Measurements from ENCODE around the gene CSNK2A2. TPM values are rescaled to one million over a fixed set of nuclear protein-coding genes. Genes with fewer than 3 reads are reported as not detected.

Gene CSNK2A2
- total and polyA plus RNA-seq, 2 experiments from 2014 or later, result 23.4 to 58.0 TPM

DNA sequence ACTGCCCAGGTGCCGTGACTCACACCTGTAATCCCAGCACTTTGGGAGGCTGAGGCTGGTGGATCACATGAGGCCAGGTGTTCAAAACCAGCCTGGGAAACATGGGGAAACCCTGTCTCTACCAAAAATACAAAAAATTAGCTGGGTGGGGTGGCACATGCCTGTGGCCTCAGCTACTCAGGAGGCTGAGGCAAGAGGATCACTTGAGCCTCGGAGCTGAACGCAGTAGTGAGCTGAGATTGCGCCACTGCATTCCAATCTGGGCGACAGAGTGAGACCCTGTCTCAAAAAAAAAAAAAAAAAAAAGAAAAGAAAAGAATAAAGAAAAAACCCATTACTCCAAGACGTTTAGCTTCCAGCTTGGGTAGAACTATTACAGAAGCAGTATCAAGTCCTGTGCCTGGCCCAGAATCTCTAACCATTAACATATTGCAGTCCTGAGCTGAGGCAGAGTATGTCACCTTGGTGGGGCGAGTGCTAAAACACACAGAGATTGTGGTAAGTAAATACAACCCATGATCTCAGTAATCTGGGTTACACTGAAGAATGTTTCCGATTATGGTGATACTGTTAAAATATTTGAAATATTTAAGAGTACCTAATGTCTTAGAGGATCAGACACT, 45.5 kb downstream of the CSNK2A2 start:
- H3K4me3 ChIP-seq, result no peak overlapping the region
- H3K27ac ChIP-seq, result no peak overlapping the region
- DNase-seq (ENCODE audit: low spot score), result no peak
- H3K4me2 ChIP-seq, result no peak overlapping the region
- no peaks in the 10 kb centered on the region for H3K36me3 ChIP-seq (replicated peaks; ENCODE audit: insufficient read depth, low read depth)
- H3K9me3 ChIP-seq (ENCODE audit: low read depth), result no peaks in the 10 kb centered on the region
- H3K79me2 ChIP-seq, result no peaks in the 10 kb centered on the region
- no peaks in the 10 kb centered on the region for H4K20me1 ChIP-seq (ENCODE audit: insufficient read depth, poor library complexity, severe bottlenecking)
- H3K4me1 ChIP-seq (ENCODE audit: insufficient read depth), result no peaks in the 10 kb centered on the region
- no peaks in the 10 kb centered on the region for H3K27me3 ChIP-seq
- no peak for TF ChIP-seq EZH2phosphoT487 (IDR thresholded peaks at IDR 0.05; ENCODE audit: low read depth, severe bottlenecking, unreplicated experiment)
- no peak for TF ChIP-seq EZH2 (IDR thresholded peaks at IDR 0.05; ENCODE audit: borderline replicate concordance)
- TF ChIP-seq CTCF (IDR thresholded peaks at IDR 0.05; ENCODE audit: poor library complexity), result no peak
- WGBS (ENCODE audit: low lambda C conversion rate, missing lambda C conversion rate), result 69% methylated on average over 8 of the region's 8 CpGs
- no peaks in the 10 kb centered on the region for H3K9me2 ChIP-seq (replicated peaks; ENCODE audit: insufficient read depth)
- no peak overlapping the region for H2AFZ ChIP-seq

DNA sequence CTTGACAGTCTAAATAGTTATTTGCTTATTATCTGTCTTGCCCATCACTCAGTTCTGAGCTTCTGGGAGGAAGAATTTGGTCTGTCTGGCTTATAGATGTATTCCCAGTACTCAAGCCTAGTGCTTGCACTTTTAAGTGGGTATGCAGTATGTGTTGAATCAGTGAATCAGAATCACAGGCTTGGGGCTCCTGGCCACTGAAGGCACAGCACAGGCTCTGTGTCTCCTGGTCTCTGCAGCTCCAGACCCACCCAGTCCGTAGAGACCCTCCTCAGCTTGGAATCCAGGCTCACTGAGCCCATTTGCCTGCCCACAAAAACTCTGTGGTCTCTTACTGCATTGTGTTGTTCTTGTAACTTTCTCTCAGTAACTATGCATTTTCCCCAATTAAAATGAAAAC, 49.4 kb downstream of the CSNK2A2 start:
- H3K36me3 ChIP-seq (replicated peaks; ENCODE audit: insufficient read depth, low read depth), result no peaks in the 10 kb centered on the region
- no peaks in the 10 kb centered on the region for H4K20me1 ChIP-seq (ENCODE audit: insufficient read depth, poor library complexity, severe bottlenecking)
- no peak overlapping the region for H3K4me2 ChIP-seq
- no peaks in the 10 kb centered on the region for H3K27me3 ChIP-seq
- H3K4me1 ChIP-seq (ENCODE audit: insufficient read depth), result no peaks in the 10 kb centered on the region
- no peak overlapping the region for H2AFZ ChIP-seq
- TF ChIP-seq CTCF (IDR thresholded peaks at IDR 0.05; ENCODE audit: poor library complexity) (no peak), EZH2 (IDR thresholded peaks at IDR 0.05; ENCODE audit: borderline replicate concordance) (no peak), EZH2phosphoT487 (IDR thresholded peaks at IDR 0.05; ENCODE audit: low read depth, severe bottlenecking, unreplicated experiment) (no peak)
- WGBS (ENCODE audit: low lambda C conversion rate, missing lambda C conversion rate), result 64% methylated on average over 1 of the region's 1 CpG
- H3K9me3 ChIP-seq (ENCODE audit: low read depth), result no peaks in the 10 kb centered on the region
- H3K9me2 ChIP-seq (replicated peaks; ENCODE audit: insufficient read depth), result no peaks in the 10 kb centered on the region
- no peak overlapping the region for H3K27ac ChIP-seq
- H3K4me3 ChIP-seq, result no peak overlapping the region
- H3K79me2 ChIP-seq, result no peaks in the 10 kb centered on the region
- DNase-seq (ENCODE audit: low spot score), result no peak

GRCh38 chr16:58148099-58148498, 49.8 kb downstream of the CSNK2A2 start:
- no peak overlapping the region for H3K27ac ChIP-seq
- no peak for DNase-seq (ENCODE audit: low spot score)

More at GRCh38 chr16:58148099-58148498, 49.8 kb downstream of the CSNK2A2 start:
- no peak overlapping the region for H2AFZ ChIP-seq
- H3K4me1 ChIP-seq (ENCODE audit: insufficient read depth), result no peaks in the 10 kb centered on the region
- no peaks in the 10 kb centered on the region for H4K20me1 ChIP-seq (ENCODE audit: insufficient read depth, poor library complexity, severe bottlenecking)
- H3K9me2 ChIP-seq (replicated peaks; ENCODE audit: insufficient read depth), result no peaks in the 10 kb centered on the region
- 92% methylated on average over 2 of the region's 2 CpGs for WGBS (ENCODE audit: low lambda C conversion rate, missing lambda C conversion rate)
- TF ChIP-seq CTCF (IDR thresholded peaks at IDR 0.05; ENCODE audit: poor library complexity), result no peak
- TF ChIP-seq EZH2 (IDR thresholded peaks at IDR 0.05; ENCODE audit: borderline replicate concordance), result no peak
- no peak for TF ChIP-seq EZH2phosphoT487 (IDR thresholded peaks at IDR 0.05; ENCODE audit: low read depth, severe bottlenecking, unreplicated experiment)
- H3K79me2 ChIP-seq, result no peaks in the 10 kb centered on the region
- no peak overlapping the region for H3K4me3 ChIP-seq
- H3K27me3 ChIP-seq, result no peaks in the 10 kb centered on the region
- H3K4me2 ChIP-seq, result no peak overlapping the region
- no peaks in the 10 kb centered on the region for H3K9me3 ChIP-seq (ENCODE audit: low read depth)
- no peaks in the 10 kb centered on the region for H3K36me3 ChIP-seq (replicated peaks; ENCODE audit: insufficient read depth, low read depth)
